ENCODE results near the gene NSG1.

NSG1 gene

GRCh38 chr4:4396628-4397440 is 9.9 kb downstream of the NSG1 start:
- DNase-seq (ENCODE audit: low spot score), result no peak

- DNase-seq (ENCODE audit: low spot score), result no peak
Observed at GRCh38 chr4:4397441-4397819, 10.5 kb downstream of the NSG1 start.

- DNase-seq (ENCODE audit: low spot score), result no peak
Observed at GRCh38 chr4:4398430-4398829, 11.5 kb downstream of the NSG1 start.

- DNase-seq (ENCODE audit: low spot score), result no peak
Observed at GRCh38 chr4:4401036-4401435, 14.1 kb downstream of the NSG1 start.

GRCh38 chr4:4402966-4403365 is 16.1 kb downstream of the NSG1 start:
- DNase-seq (ENCODE audit: low spot score), result no peak

- no peak for DNase-seq (ENCODE audit: low spot score)
Observed at GRCh38 chr4:4405358-4405962, 18.6 kb downstream of the NSG1 start.

GRCh38 chr4:4406455-4407298 is 19.8 kb downstream of the NSG1 start:
- DNase-seq (ENCODE audit: low spot score), result no peak

- DNase-seq (ENCODE audit: low spot score), result no peak
Observed at GRCh38 chr4:4407299-4408131, 20.6 kb downstream of the NSG1 start.

- DNase-seq (ENCODE audit: low spot score), result no peak
Observed at GRCh38 chr4:4408132-4408523, 21.2 kb downstream of the NSG1 start.

GRCh38 chr4:4408576-4409335 is 21.9 kb downstream of the NSG1 start:
- no peak for DNase-seq (ENCODE audit: low spot score)

GRCh38 chr4:4409416-4410115 is 22.7 kb downstream of the NSG1 start:
- no peak for DNase-seq (ENCODE audit: low spot score)

- DNase-seq (ENCODE audit: low spot score), result no peak
Observed at GRCh38 chr4:4410271-4410670, 23.4 kb downstream of the NSG1 start.

GRCh38 chr4:4411906-4412305 is 25.0 kb downstream of the NSG1 start:
- no peak for DNase-seq (ENCODE audit: low spot score)

GRCh38 chr4:4412641-4413372 is 25.9 kb downstream of the NSG1 start:
- no peak for DNase-seq (ENCODE audit: low spot score)

GRCh38 chr4:4413373-4413725 is 26.4 kb downstream of the NSG1 start:
- DNase-seq (ENCODE audit: low spot score), result no peak

GRCh38 chr4:4413806-4414205 is 26.9 kb downstream of the NSG1 start:
- no peak for DNase-seq (ENCODE audit: low spot score)

- DNase-seq (ENCODE audit: low spot score), result no peak
Observed at GRCh38 chr4:4415107-4415805, 28.4 kb downstream of the NSG1 start.

- DNase-seq (ENCODE audit: low spot score), result no peak
Observed at GRCh38 chr4:4415806-4416805, 29.2 kb downstream of the NSG1 start.
